ENCODE results near the gene TBC1D26.

- TF ChIP-seq, protein P1, sequence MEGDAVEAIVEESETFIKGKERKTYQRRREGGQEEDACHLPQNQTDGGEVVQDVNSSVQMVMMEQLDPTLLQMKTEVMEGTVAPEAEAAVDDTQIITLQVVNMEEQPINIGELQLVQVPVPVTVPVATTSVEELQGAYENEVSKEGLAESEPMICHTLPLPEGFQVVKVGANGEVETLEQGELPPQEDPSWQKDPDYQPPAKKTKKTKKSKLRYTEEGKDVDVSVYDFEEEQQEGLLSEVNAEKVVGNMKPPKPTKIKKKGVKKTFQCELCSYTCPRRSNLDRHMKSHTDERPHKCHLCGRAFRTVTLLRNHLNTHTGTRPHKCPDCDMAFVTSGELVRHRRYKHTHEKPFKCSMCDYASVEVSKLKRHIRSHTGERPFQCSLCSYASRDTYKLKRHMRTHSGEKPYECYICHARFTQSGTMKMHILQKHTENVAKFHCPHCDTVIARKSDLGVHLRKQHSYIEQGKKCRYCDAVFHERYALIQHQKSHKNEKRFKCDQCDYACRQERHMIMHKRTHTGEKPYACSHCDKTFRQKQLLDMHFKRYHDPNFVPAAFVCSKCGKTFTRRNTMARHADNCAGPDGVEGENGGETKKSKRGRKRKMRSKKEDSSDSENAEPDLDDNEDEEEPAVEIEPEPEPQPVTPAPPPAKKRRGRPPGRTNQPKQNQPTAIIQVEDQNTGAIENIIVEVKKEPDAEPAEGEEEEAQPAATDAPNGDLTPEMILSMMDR (IDR thresholded peaks at IDR 0.05 in 4 of 5, conservative IDR thresholded peaks at IDR 0.05 in 1 of 5) = no peak
- TF ChIP-seq POLR2A (IDR thresholded peaks at IDR 0.05) = no peak
Observed at GRCh38 chr17:15742051-15742795, 10.1 kb downstream of the TBC1D26 start.
